Activated CD4-positive, alpha-beta memory T cell treated with anti-CD3 and anti-CD28 coated beads for 36 hours (primary cell): ENCODE results near the gene FAM98A. TPM values are rescaled to one million over a fixed set of nuclear protein-coding genes. Genes with fewer than 3 reads are reported as not detected.

Experiments
- CTCF ChIA-PET: fragments of 350-600 bp; sonication (Branson Sonifier 250); formaldehyde crosslinking; loops from one replicate; lab custom pipeline; 2021; ENCODE audit warnings: antibody characterized with exemption, inconsistent platforms; lab: Charles Lee
- POLR2A ChIA-PET: fragments of 350-600 bp; sonication (Branson Sonifier 250); formaldehyde crosslinking; loops from one replicate; lab custom pipeline; 2021; ENCODE audit warnings: antibody characterized with exemption; lab: Charles Lee
- DNase-seq: peaks from one replicate; pipeline ENCODE4 v3.0.0-alpha.2; 2020
- H3K27ac Mint-ChIP-seq: one replicate; pipeline ENCODE4 v1.8.0; 2021; ENCODE audit warnings: mixed read lengths
- H3K27me3 Mint-ChIP-seq: one replicate; pipeline ENCODE4 v1.8.0; 2021; ENCODE audit warnings: mixed read lengths
- H3K36me3 Mint-ChIP-seq: one replicate; pipeline ENCODE4 v1.8.0; 2021; ENCODE audit warnings: mixed read lengths
- H3K4me1 Mint-ChIP-seq: one replicate; pipeline ENCODE4 v1.8.0; 2021; ENCODE audit warnings: low read depth, mixed read lengths
- H3K4me3 Mint-ChIP-seq: one replicate; pipeline ENCODE4 v1.8.0; 2021; ENCODE audit warnings: mild to moderate bottlenecking, mixed read lengths
- H3K9me3 Mint-ChIP-seq: one replicate; pipeline ENCODE4 v1.8.0; 2021; ENCODE audit warnings: mixed read lengths
- intact Hi-C: fragments of 100-400 bp; cut with micrococcal nuclease; formaldehyde crosslinking; loops from one replicate; pipeline ENCODE4 v1.15.1; 2023
- total RNA-seq, 2 experiments: library from RNA; stranded (reverse); gene quantifications; one replicate each; pipeline ENCODE4 v1.2.3, GENCODE V29; 2021

The FAM98A gene
- total RNA-seq, 2 experiments from 2014 or later = 46.7 to 46.8 TPM

DNA sequence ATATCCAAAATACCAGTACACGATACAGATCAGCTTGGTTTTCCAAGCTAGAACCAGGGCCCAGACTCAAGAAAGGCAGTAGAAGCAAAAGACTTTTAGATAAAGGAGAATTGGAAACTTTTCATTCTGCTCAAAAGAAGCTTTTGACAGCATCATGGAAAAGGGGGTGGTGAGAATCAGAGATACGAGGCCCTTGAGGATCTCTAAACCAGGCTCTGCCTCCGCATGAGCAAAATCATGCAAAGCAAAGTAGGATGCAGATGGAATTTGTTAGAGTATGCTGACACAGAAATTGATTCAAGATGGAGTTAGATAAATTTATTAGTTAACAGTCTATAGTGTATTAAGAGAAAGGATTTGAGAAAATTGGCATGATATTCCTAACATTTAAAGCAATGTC, 39.8 kb downstream of the FAM98A start:
- no peaks in the 10 kb centered on the region for H3K4me1 Mint-ChIP-seq
- no peak for DNase-seq
- no peaks in the 10 kb centered on the region for H3K9me3 Mint-ChIP-seq
- CTCF ChIA-PET = no interaction called here
- intact Hi-C loops = no loop called here
- no peak overlapping the region for H3K4me3 Mint-ChIP-seq
- H3K27ac Mint-ChIP-seq = no peak overlapping the region
- peaks cover 10% of the 10 kb centered on the region for H3K36me3 Mint-ChIP-seq
- POLR2A ChIA-PET = no interaction called here
- no peaks in the 10 kb centered on the region for H3K27me3 Mint-ChIP-seq

DNA sequence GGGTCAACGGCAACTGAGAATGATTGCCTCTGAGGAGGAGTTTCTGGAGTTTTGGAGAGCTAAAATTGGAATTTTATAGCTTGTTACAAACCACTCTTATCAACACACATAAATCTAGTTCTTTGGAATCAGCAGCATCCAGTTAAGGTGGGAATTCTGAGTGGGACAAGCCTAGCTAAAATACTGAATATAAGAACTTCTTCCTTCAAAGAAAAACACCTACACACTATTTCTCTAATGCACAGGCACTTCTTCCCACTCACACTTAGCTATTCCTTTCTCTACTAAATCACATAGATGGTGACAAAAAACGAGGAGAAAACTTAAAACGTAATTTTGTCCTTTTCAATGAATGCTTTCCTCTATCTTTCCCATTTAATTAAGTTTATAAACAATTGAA, 43.4 kb downstream of the FAM98A start:
- Mint-ChIP-seq H3K27ac (no peak overlapping the region), H3K9me3 (no peaks in the 10 kb centered on the region), H3K36me3 (peaks cover 6% of the 10 kb centered on the region), H3K4me1 (no peaks in the 10 kb centered on the region), H3K4me3 (no peak overlapping the region), H3K27me3 (no peaks in the 10 kb centered on the region)
- ChIA-PET CTCF (no interaction called here), POLR2A (no interaction called here)
- DNase-seq = no peak
- intact Hi-C loops = no loop called here

DNA sequence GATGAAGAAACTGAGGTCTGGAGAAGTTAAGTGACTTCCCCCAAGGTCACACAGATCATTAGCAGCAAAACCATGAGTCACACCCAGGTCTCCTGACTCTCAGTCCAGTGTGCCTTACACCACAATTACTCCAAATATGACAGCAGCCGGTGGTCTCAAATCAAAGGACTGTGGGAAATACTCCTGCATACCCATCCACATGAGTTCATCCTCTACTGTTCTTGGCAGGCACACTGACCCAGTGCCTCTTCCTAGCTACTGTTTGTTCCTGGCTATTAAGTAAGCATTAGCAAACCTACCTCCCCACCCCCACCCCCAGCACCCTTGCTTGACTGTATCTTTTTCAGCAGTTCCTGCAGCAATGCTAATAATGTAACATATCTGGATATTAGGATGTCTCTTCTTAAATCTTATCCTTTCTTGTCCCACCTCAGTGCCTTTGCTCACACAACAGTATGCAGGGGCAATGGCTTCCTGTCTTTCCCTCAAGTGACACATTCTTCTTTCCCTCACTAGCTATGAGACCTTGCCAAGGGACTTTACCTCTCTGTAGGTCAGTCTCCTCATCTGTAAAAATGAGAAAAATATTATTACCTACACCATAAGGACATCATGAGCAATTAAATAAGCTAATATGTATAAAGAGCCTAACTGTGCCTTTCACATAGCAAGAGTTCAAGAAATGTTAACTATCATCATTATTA, 46.2 kb downstream of the FAM98A start:
- POLR2A ChIA-PET = no interaction called here
- Mint-ChIP-seq H3K9me3 (no peaks in the 10 kb centered on the region), H3K4me3 (no peak overlapping the region), H3K4me1 (no peaks in the 10 kb centered on the region), H3K27me3 (no peaks in the 10 kb centered on the region), H3K27ac (no peak overlapping the region), H3K36me3 (peaks cover 5% of the 10 kb centered on the region)
- no peak for DNase-seq
- intact Hi-C loops = no loop called here
- CTCF ChIA-PET = no interaction called here

DNA sequence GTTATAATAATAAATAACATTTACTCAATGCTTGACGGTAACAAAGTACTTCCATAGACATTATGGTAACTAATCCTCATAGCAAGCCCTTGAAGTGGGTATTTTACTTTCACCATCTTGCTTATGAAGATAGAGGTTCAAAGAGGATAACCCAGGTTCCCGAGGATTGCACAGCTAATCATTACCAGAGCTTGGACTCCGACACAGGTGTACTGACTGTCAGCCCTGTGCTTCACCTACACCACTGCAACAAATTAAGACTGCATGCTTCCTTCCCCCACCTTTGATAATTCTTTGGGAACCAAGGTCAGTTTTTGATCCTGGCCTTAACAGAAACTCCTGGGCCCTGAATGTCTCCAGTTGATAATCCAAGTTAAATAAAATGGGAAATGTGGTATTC, 48.9 kb downstream of the FAM98A start:
- Mint-ChIP-seq H3K9me3 (no peaks in the 10 kb centered on the region), H3K4me3 (no peak overlapping the region), H3K27ac (no peak overlapping the region), H3K36me3 (peaks cover 3% of the 10 kb centered on the region), H3K27me3 (no peaks in the 10 kb centered on the region), H3K4me1 (no peaks in the 10 kb centered on the region)
- ChIA-PET POLR2A (no interaction called here), CTCF (no interaction called here)
- intact Hi-C loops = no loop called here
- DNase-seq = no peak

DNA sequence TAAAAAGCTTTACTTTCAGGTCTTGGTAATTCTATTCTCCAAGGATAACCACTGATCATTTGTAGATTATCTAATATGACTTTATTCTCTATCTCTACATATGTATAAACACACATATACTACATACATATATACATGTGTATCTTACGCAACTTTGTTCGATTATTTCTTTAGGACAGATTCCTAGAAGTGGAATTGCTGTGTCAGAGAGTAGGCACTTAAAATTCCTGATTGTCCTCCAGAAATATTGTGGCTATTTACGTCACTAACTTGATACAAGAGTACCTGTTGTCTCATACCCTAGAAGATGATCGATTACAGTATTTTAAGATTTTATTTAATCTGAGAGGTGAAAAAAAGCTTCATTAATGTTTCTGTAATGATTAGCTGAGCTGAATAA, 57.9 kb downstream of the FAM98A start:
- POLR2A ChIA-PET = no interaction called here
- H3K9me3 Mint-ChIP-seq = no peaks in the 10 kb centered on the region
- no peak overlapping the region for H3K4me3 Mint-ChIP-seq
- H3K36me3 Mint-ChIP-seq = no peaks in the 10 kb centered on the region
- H3K4me1 Mint-ChIP-seq = no peaks in the 10 kb centered on the region
- DNase-seq = no peak
- H3K27ac Mint-ChIP-seq = no peak overlapping the region
- intact Hi-C loops = no loop called here
- no peaks in the 10 kb centered on the region for H3K27me3 Mint-ChIP-seq
- CTCF ChIA-PET = no interaction called here

DNA sequence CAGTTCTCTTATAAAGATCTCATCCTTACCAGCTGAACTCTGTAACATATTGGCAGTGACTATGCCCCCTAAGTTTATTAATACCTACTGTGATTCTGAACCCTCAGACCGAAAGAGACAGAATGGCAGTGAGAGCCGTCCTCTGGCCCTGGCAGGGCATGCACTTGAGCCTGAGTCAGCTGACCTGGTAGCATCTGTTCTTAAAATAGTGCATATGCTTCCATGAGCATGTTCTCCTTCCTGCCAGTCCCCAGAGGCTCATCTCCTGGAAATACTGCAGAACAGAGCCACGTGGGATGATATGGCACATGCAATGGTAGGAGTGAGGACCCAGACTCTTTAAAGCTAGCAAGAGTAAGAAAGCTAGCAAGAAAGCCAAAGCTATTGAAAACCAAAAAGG, 63.7 kb downstream of the FAM98A start:
- DNase-seq = no peak
- Mint-ChIP-seq H3K4me1 (no peaks in the 10 kb centered on the region), H3K9me3 (no peaks in the 10 kb centered on the region), H3K27ac (no peak overlapping the region), H3K4me3 (no peak overlapping the region), H3K27me3 (no peaks in the 10 kb centered on the region), H3K36me3 (no peaks in the 10 kb centered on the region)
- POLR2A ChIA-PET = no interaction called here
- intact Hi-C loops = no loop called here
- CTCF ChIA-PET = no interaction called here

Other genes with a start within 250 kb of the FAM98A start
- gene RASGRP3, start 122.7 kb downstream of the FAM98A start, total RNA-seq = 1 to 10 TPM; 1.2 to 1.9 TPM